Measurements from ENCODE around the gene CYP1A2.

CYP1A2 gene

DNA sequence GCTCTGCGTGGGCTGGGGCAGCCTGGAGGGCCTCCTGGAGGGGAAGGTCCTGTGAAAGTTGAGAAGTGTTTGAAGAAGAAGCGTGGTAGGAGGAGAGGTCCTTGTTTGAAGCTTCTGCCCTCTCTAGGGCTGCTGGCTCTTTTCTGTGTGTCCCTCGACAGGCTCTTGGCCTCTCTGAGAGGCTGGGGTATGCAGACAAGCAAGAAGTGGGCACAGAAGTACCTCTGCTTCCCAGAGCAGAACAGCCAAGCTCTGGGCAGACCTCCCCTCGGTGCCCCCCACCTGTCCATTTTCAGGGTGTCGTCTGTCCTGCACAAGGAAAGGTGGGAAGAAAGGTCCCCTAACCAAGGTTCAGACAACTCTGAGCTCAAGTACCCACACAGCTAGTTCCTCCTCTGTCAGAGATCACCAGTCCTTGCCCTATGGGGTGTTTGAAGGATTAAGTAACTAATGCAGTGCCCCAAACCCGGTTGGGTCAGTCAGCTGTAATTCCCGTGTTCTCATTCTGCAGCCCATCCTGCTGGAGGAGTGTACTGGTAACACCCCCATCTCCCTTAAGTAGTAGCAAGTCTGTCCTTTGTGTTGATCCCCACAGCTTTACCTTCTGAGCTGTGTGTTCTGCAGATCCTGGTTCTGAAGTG is 39.5 kb downstream of the CYP1A2 start:
- no peak for DNase-seq

DNA sequence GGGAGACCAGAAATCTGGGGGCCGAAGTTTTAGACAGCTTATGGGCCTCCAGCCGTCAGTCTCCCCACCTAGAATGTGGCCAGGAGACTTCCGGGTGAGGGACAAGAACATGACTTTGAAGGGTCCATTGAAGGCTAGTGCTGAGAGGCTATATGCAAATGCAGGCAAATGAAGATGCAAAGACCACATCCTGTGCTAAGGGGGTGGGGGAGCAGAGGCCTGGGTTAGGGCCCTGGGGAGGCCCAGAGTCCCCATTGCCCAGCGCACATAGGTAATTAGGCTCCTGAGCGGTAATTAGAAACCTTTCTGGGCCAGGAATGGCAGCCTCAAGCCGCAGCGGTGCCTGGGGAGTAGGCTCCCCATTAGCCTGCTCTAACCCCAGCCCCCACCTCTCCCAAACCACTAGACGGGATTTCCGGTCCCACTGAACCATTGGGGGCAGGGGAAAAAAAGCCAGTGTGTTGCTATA is 40.1 kb downstream of the CYP1A2 start:
- DNase-seq = no peak

DNA sequence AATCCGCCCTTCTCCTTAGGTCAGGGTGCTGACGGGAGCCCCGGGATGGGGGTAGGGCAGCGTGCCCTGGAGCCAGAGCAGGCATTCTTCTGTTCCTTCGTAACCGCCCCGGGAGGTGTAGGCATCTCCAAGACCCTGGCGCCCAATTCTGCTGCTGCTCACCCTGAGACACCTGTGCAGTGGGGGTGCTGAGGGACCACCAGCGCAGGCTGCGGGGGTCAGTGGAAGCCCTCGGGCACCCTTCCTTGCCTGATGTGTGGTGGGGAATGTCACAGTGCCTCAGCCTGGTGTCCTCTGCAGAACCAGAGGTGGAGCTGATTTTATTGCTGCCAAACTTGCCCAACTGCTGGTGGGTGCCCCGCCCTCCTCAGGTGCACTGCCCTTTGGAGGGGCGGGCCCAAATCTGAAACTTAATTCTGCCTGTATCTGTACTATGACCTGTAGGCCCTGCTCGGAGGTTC is 40.6 kb downstream of the CYP1A2 start:
- no peak for DNase-seq

DNA sequence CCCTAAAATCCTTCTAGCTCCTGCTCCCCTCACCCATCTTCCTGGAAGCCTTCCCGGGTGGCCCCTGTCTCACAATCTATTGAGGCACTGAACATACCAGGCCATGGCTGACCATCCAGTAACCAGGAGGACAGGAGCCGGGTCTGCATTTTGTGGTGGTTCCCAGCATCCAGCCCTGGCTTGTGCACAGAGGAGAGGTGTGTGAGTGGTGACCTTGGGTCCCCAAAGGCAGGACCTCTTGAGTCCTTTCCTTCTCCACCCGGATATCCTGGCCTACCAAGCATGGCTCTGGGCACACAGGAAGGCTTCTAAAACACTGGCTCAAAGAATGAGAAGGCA is 41.1 kb downstream of the CYP1A2 start:
- no peak for DNase-seq

DNA sequence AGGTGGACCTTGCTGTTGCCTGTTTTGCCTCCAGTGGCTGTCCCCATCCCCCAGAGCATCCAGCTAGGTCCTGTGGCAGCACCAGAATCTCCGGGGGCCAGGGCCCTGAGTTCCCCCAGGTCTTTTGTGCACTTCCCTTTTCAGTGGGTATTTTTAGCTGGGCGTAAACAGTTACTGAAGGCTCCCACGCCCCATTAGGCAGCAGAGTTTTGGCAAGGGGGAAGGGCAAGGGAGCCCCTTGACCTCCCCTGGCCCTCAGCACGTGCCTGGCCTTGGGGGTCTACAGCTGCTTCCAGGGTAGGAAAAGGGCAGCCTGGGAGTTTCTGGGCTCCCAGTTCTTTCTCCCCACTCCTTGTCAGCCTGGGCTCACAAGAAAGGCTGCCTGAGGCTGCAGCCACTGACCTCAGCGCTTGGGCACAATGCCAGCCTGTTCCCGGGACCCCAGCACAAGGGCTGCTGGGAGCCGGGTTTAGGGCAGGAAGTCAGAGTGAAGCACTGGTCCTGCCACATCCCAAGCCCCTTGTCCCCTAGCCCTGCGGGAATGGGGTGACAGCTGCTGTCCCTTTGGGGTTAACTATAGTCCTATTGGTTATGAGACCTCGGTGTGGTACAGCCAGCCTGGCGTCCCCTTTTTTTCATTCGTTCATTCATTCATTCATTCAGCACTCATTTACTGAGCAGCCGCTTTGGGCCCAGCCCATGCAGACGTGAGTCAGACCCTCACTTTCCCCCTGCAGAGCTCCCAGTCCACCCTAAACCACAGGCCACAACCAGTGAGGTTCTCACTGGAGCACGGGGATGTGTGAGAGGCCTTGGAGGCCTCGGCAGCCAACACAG is 41.7 kb downstream of the CYP1A2 start:
- DNase-seq = peak in 53 of 58 donors; percentile 17 to 88 (median 59)

DNA sequence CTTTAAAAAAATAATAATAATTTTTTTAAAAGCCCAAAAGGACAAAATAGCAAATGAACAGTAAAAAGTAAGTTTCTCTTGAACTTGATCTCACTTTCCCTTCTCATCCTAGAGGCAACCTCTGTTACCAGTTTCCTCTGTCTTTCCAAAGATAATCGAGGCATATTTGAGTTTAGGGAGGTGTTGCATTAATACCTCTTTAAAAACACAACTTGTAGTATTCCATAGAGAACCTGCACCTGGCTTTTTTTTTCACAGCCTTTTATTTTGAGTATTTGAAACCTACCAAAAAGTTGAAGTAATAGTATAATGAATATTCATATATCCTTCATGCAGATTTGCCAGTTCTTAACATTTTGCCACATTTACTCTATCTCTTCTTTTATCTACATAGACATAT is 42.4 kb downstream of the CYP1A2 start:
- DNase-seq = no peak

DNA sequence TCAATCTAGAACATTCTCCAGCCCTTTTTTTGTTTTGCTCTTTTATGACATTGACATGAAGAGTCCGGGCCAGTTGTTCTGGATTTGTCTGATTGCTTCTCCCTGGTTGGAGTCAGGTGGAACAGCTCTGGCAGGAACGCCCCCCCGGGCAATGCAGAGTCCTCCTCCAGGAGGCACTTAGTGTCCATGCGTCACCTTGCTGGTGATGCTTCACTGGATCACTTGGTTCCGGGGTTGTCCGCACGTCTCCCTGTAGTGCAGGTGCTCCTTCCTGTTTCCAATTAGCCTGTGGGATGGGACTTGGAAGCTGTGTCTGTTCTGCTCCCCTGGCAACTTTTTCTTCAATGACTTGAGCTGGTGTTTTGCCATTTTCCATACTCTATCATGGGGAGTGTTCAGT is 43.0 kb downstream of the CYP1A2 start:
- no peak for DNase-seq

DNA sequence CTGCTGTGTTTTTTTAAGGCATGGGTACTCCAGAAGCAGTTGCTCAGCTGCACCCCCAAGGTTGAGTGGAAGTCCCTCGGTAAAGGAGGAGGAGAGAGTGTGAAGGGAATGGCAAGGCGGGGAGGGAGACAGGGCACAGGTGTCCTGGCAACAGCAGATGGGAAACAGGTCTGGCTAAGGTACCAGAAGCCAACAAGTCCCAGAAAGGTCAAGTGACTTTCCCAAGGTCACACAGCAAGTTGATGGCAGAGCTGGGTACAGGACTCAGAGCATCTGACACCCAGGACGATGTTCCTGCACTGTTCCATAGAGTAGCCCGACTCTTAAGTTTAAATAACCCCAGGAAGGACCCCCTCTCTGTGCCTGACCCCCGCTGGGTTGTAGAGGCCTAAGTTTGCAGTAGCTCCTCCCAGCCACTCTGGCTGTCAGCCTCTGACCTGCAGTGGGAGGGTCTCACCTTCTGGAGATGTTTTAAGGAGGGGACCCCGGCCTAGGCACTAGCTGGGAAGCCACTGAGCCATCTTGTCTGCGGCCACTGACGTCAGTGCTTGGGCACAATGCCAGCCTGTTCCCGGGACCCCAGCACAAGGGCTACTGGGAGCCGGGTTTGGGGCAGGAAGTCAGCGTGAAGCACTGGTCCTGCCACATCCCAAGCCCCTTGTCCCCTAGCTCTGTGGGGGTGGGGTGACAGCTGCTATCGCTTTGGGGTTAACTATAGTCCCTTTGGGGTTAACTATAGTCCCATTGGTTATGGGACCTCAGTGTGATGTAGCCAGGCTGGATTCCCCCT is 43.8 kb downstream of the CYP1A2 start:
- DNase-seq = peak in 1 of 58 donors; percentile 61

DNA sequence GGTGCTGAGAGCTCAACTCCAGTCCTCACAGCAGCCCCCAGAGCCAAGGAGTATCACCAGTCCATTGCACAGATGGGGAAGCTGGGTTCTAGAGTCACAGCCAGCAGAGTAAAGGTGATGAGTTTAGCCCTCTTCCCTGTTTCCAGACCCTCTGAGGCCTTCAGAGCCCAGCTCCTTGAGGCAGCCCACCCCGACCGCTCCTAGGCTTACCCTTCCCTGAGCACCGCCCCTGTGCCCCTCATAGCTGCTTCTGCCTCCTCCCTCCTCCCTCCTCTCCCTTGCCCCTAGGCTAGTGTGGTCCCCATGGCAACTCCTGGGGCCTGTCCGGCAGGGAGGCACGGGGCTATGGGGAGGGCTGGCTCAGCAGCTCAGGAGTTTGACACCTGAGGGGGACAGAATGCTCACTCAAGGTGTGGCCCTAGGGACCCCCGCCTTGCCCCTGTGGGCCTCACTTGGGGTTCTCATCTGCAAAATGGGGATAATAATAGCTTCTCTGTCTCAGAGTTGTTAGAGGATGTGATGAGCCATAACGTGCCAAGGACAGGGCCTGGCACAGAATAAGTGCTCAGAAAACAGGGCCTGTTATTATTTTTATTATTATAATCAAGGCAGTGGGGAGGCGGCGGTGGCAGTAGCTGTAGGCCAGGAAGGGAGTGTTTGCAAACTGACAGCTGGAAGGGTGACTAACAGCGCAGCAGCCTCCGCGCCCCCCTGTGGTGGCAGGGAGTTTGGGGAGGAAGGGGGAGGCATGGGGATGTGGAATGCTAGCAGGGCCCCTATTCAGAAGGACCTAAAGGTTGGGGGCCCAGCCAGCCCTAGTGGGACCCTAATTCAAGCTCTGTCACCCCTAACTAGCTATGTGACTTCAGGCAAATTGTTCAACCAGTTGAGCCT is 44.7 kb downstream of the CYP1A2 start:
- peak in 1 of 58 donors; percentile 23 for DNase-seq

DNA sequence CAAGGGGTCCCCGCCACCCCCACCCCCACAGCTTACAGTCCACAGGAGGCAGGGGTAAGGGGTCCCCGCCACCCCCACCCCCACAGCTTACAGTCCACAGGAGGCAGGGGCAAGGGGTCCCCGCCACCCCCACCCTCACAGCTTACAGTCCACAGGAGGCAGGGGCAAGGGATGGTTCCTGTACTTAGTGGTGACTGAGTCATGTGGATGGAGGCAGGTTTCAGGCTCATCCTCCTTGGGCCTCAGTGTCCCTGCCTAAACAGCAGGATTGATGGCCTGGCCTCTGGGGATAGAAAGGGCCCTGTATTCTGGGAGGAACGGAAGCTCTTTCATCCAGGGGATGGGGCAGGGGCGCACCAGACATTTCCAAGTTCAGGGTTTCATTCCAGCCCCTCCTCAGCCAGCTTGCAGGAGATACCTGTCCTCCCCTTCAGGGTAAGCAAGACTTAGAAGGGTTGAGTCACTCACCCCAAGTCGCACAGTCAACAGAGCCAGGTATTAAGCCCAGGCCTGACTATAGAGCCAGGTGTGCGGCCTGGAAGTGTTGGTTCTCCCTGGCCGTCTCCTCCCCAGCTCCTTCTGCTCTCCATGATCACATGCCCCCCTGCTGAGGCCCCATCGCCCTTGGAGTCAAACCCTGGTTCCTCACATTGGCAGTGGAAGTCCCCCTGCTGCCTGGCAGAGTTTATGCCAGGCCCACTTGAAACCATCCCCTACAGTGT is 45.8 kb downstream of the CYP1A2 start:
- no peak for DNase-seq

DNA sequence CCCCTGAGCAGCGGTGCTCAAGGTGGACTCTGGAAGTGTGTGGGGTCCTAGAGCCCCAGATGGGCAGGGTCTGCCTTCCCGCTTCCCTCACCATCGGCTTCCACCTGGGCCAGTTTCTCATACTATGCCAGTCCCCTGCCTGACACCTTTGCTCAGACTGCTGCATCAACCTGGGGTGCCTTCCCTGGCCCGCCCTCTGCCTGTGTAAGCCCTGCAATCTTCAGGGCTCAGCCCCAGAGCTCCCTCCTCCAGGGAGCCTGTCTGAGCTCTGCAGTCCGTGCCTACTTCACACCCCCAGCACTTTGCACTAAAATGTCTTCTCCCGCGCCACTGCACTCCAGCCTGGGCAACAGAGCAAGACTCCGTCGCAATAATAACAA is 46.3 kb downstream of the CYP1A2 start:
- no peak for DNase-seq

DNA sequence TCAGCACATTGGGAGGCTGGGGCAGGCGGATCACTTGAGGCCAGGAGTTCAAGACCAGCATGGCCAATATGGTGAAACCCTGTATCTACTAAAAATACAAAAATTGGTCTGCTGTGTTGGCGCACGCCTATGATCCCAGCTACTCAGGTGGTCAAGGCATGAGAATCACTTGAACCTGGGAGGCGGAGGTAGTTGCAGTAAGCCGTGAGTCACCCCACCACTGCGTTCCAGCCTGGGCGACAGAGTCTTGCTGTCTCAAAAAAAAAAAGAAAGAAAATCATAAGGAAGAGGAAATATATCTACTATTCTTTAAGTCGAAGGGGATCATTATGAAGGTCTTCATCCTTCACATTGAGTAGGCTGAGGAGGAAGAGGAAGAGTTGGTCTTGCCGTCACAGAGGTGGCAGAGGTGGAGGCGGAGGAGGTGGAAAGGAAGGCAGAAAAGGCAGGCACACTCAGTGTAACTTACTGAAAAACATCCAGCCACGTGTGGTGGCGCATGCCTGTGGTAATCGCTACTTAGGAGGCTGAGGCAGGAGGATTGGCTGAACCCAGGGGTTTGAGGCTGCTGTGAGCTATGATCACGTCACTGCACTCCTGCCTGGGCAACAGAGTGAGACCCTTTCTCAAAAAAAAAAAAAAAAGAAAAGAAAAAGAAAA is 47.5 kb downstream of the CYP1A2 start:
- DNase-seq = no peak

DNA sequence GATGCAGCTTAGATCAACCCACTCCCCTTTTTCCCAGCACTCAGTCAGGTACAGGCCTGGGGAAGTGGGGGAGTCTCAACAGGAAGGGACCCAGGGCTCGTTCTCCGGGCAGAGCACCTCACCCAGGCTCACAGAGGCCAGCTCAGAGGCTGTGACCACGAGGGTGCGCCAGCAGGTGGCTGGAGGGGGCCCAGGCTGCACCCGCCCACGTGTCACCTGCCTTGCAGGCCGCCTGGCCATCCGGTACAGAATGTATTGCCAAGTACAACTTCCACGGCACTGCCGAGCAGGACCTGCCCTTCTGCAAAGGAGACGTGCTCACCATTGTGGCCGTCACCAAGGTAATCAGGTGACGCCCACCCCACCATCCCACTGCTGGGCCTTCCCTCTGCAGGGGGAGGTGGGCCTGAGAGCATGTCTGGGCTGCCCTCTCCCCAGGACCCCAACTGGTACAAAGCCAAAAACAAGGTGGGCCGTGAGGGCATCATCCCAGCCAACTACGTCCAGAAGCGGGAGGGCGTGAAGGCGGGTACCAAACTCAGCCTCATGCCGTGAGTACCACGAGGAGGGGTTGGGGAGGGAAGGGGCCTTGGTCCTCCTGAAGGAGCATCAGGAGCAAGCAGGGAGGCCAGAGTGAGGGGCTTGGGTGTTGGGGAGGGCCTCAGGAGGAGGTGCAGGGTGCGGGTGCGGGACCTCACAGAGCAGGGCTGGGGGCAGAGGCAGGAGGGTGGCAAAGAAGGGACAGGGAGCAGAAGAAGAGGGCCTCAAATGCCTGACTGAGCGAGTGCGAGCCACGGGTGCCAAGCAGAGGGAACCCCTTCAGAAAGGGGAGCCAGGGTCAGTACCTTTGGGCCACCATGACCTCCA is 50.0 kb downstream of the CYP1A2 start:
- DNase-seq = no peak

DNA sequence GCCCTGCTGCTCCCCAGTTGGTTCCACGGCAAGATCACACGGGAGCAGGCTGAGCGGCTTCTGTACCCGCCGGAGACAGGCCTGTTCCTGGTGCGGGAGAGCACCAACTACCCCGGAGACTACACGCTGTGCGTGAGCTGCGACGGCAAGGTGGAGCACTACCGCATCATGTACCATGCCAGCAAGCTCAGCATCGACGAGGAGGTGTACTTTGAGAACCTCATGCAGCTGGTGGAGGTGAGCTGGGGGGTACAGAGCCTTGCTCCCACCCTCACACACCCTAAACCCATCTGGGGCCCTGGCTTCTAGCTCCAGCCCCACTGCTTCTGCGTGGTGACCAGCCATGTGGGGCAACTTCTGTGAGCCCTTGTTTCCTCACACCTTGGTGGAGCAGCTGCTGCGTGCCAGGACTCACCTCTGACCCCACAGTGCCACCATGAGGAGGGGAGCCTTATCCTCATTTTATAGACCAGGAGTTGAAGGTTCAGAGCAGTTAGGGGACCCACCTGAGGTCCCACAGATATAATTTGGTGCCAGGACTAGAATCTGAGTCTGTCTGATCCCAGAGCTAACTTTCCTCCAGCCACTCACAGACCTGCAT is 50.7 kb downstream of the CYP1A2 start:
- no peak for DNase-seq

DNA sequence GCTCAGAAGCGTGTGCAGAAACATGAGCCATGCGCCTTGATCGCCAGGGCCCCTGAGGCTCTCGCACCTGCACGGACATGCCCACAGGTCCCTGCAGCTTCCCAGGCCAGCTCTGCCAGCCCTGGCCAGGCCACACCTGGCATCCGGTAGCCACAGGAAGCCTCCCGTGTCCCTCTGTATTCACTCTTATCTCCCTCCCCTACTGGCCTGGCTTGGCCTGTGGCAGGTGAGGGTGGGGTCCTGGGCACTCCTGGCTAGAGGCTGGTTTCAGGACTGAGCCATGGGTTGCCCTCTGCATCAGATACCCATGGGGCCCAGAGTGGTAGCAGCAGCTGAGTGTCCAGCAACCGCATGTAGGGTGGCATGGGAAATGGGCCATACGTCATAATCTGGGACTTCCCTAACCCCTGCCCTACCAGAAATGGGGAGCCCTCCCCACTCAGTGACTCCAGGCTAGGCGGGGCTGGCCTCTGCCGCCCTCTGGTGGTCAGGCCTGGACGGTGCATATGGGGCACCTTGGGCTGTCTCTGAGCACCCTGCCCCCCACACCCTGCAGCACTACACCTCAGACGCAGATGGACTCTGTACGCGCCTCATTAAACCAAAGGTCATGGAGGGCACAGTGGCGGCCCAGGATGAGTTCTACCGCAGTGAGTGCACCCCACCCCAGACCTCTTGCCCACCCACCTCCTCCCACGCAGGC is 51.4 kb downstream of the CYP1A2 start:
- DNase-seq = peak in 52 of 58 donors; percentile 8 to 76 (median 46)

DNA sequence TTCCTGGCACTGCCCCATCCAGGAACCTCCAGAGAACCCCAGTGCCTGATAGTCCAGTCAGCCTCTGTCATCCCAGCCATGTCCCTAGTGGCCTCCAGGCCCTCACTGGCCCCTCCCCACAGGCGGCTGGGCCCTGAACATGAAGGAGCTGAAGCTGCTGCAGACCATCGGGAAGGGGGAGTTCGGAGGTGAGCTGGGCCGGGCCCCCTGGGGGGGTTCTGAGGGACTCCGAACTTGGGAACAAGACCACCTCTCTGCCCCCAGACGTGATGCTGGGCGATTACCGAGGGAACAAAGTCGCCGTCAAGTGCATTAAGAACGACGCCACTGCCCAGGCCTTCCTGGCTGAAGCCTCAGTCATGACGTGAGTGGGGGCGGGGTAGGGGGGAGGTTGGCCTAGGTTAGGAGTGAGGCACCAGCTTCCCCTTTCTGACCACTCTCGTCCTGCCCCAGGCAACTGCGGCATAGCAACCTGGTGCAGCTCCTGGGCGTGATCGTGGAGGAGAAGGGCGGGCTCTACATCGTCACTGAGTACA is 52.0 kb downstream of the CYP1A2 start:
- peak in 1 of 58 donors; percentile 16 for DNase-seq

DNA sequence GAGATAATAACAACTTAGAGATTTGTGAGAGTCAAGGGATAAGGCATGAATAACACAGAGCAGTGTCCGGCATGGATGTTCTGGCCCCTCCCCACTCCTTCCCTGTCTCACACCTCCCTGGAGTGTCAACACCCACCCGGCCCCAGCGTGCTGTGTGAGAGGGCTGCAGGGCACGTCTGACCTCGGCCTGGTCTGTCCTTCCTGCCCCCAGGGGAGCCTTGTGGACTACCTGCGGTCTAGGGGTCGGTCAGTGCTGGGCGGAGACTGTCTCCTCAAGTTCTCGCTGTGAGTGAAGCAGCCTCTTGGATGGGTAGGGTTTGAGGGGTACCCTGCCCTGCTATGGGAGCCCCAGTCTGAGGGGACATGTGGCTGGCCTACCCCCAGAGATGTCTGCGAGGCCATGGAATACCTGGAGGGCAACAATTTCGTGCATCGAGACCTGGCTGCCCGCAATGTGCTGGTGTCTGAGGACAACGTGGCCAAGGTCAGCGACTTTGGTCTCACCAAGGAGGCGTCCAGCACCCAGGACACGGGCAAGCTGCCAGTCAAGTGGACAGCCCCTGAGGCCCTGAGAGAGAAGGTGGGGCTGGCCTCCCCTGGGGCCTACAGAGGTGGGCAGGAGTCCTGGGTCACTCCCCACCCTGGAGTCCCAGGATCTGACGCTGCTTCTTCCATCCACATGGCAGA is 52.8 kb downstream of the CYP1A2 start:
- no peak for DNase-seq

All from anterior cingulate cortex (tissue), 58 donors.